GM18520 (cell line): ENCODE measurements around the gene PARD6B.
"Not testable (repeated sequence)": the region's sequence is repeated elsewhere in the genome, so short reads cannot be mapped to it uniquely, and the experiment has no call there.

ENCODE experiments used
- ATAC-seq: cut with Tn5 transposase; IDR thresholded peaks from one replicate; pipeline ENCODE4 v1.9.1; 2021; ENCODE audit not compliant: unreplicated experiment

Gene PARD6B

GRCh38 chr20:50794181-50794845 lies 62.9 kb downstream of the PARD6B start:
- no peak for ATAC-seq

- ATAC-seq: peak; percentile 59
These were observed 63.7 kb downstream of the PARD6B start, which contains the start of gene BCAS4 for GRCh38 chr20:50794846-50795634. Gene BCAS4 (plus strand): TSS chr20:50795061. CDS start chr20:50795084, 23 bp downstream.

- no peak for ATAC-seq
These were observed 65.8 kb downstream of the PARD6B start for GRCh38 chr20:50797142-50797541.

GRCh38 chr20:50798650-50799049 lies 67.3 kb downstream of the PARD6B start:
- ATAC-seq: no peak

GRCh38 chr20:50799176-50799889 lies 68.0 kb downstream of the PARD6B start:
- ATAC-seq: no peak

GRCh38 chr20:50799890-50800550 lies 68.6 kb downstream of the PARD6B start:
- ATAC-seq: no peak

- ATAC-seq: not testable (repeated sequence)
These were observed 69.8 kb downstream of the PARD6B start for GRCh38 chr20:50800986-50801746.

GRCh38 chr20:50801747-50802125 lies 70.4 kb downstream of the PARD6B start:
- ATAC-seq: no peak

GRCh38 chr20:50802289-50802688 lies 70.9 kb downstream of the PARD6B start:
- no peak for ATAC-seq

GRCh38 chr20:50804437-50805348 lies 73.3 kb downstream of the PARD6B start:
- no peak for ATAC-seq

- ATAC-seq: no peak
These were observed 73.9 kb downstream of the PARD6B start for GRCh38 chr20:50805349-50805684.

- no peak for ATAC-seq
These were observed 74.9 kb downstream of the PARD6B start for GRCh38 chr20:50806126-50806768.
